GM21381 (cell line): ENCODE data around the gene SCML1.
A peak's percentile ranks its signal among the peaks of the same experiment; 100 is the strongest.
"Not testable (repeated sequence)": the region's sequence is repeated elsewhere in the genome, so short reads cannot be mapped to it uniquely, and the experiment has no call there.

Source experiments
- ATAC-seq: cut with Tn5 transposase; IDR thresholded peaks from one replicate; pipeline ENCODE4 v1.9.1; 2021; ENCODE audit warnings: mild to moderate bottlenecking, moderate library complexity; ENCODE audit not compliant: unreplicated experiment

The SCML1 gene

GRCh38 chrX:17738737-17739535, 1.6 kb downstream of the SCML1 start:
- ATAC-seq, result no peak

GRCh38 chrX:17740137-17741122, 3.1 kb downstream of the SCML1 start:
- no peak for ATAC-seq

GRCh38 chrX:17741123-17741511, 3.8 kb downstream of the SCML1 start:
- ATAC-seq, result no peak

GRCh38 chrX:17743913-17744312, 6.6 kb downstream of the SCML1 start:
- ATAC-seq, result no peak

GRCh38 chrX:17744896-17745523, 7.7 kb downstream of the SCML1 start:
- no peak for ATAC-seq

DNA sequence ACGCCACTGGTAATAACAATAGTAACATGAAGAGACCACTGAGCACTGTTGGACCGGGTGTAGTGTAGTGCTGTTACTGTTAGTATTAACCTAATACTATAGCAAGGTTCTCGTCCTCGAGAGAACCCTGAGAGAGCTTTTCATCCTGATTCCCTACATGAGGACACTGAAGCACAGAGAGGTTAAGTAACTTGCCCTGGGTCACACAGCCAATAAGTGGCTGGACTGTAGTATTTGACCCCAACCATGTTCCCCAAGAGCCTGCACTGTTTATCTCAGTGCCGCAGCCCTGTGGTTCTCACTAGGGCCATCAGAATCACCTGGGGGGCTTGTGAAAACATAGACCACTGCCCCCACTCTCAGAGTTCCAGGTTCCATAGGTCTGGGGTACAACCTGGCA, 10.4 kb downstream of the SCML1 start:
- ATAC-seq, result no peak

DNA sequence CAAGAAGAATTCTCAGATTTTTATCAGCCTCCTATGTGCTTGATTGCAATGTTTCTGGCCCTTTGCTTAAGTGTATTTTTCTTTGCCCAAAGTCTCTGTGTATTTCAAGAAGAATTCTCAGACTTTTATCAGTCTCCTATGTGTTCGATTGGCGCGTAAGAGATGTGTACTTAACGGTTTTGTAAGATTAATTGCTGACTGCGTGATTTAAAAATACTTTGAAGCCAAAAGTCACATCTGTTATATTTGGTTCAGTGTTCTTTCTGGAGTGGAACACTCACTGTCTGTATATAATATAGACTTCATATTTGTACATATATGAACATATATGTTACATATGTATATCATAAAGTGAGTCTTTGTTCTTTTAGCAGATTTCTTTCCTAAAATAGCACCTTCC, 11.4 kb downstream of the SCML1 start:
- ATAC-seq, result no peak

- no peak for ATAC-seq
Observed at GRCh38 chrX:17750436-17750835, 13.1 kb downstream of the SCML1 start.

DNA sequence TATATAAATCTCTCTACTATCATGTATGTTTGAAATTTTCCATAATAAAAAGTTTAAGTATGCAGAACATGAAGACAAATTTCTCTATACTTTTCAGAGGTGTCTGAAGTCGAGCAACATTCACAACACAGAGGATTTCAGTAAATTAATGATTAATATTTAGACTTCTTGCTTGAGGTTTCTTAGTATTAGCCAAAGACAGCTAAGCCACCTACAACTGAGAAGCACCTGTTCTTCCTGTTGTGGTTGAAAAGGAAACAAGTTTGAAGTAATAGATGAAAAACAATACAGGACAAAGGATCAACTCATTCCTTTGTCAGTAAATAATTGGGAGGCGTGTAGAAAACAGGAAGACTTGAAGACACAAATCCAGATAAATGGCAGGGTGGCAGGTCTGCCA, 21.1 kb downstream of the SCML1 start:
- ATAC-seq, result peak; percentile 94

DNA sequence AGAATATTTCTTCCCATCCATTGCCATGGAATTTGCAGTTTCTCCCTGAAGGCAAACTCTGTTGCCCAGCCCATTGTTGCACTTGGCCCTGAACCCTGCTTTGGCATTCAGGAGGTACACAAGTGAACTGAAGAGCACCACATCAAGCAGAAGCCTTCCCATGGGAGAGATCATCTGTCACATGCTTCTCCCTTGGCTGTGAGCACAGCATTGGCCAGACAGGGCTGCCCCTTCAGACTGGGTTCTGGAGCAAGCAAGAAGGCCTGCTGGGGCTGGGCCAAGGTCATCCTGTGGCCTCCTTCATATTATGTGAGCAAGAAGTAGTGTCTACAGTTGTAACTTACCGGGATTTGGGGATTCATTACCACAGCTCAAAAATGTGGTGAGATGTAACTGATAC, 22.7 kb downstream of the SCML1 start:
- ATAC-seq, result no peak

GRCh38 chrX:17767734-17768133, 30.4 kb downstream of the SCML1 start:
- ATAC-seq, result no peak

- ATAC-seq, result no peak
Observed at GRCh38 chrX:17768997-17769396, 31.7 kb downstream of the SCML1 start.

GRCh38 chrX:17769701-17770269, 32.5 kb downstream of the SCML1 start:
- ATAC-seq, result no peak

GRCh38 chrX:17773221-17773876, 36.1 kb downstream of the SCML1 start:
- no peak for ATAC-seq

GRCh38 chrX:17774053-17774452, 36.8 kb downstream of the SCML1 start:
- ATAC-seq, result no peak

DNA sequence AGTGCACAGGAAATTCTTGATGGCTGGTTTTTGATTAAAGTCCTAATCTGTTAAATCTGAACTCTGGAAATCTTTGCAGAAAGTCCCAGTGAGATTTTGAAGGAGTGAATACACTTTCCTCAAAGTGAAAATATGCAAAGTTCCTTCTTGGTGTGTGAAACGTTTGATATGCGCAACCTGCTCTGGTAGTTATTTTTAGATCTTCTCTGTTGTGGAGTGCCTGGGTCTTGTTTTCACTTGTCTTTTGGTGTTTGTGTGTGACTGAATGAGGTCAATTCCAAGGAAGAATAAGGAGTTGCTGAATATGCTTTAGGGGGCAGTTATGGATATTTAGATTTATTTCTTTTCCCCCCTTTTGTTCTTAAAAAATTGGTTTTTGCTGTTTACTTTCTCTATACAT, 41.7 kb downstream of the SCML1 start:
- no peak for ATAC-seq

GRCh38 chrX:17779434-17779833, 42.1 kb downstream of the SCML1 start:
- ATAC-seq, result no peak

DNA sequence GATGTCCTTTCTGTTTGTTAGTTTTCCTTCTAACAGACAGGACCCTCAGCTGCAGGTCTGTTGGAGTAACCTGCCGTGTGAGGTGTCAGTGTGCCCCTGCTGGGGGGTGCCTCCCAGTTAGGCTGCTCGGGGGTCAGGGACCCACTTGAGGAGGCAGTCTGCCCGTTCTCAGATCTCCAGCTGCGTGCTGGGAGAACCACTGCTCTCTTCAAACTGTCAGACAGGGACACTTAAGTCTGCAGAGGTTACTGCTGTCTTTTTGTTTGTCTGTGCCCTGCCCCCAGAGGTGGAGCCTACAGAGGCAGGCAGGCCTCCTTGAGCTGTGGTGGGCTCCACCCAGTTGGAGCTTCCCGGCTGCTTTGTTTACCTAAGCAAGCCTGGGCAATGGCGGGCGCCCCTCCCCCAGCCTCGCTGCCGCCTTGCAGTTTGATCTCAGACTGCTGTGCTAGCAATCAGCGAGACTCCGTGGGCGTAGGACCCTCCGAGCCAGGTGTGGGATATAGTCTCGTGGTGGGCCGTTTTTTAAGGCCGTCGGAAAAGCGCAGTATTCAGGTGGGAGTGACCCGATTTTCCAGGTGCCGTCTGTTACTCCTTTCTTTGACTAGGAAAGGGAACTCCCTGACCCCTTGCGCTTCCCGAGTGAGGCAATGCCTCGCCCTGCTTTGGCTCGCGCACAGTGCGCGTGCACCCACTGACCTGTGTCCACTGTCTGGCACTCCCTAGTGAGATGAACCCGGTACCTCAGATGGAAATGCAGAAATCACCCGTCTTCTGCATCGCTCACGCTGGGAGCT, 49.5 kb downstream of the SCML1 start:
- not testable (repeated sequence) for ATAC-seq

GRCh38 chrX:17787557-17787956, 50.3 kb downstream of the SCML1 start:
- ATAC-seq, result no peak

DNA sequence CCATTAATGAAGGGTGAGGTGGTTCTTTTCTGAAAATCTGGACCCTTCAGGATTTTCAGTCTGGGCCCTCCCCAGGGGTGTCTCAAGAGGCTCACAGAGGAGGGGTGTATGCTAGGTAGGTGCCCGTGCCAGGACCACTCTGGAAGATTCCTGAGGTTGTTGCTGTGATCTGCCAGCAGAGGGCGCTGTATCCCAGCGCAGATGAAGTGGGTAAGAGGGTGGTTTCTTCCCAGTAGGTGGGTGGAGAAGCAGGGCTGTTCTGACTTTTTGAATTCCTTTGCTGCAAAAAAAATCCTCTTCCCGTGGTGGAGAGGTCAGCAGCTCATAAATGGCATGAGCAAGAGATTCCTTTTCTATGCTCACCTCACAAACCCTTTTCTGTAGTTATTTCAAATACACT, 51.1 kb downstream of the SCML1 start:
- no peak for ATAC-seq
